NOMO-1 treated with DMSO at 0.1 percent for 48 hours (cell line): Measurements from ENCODE around the gene FCHSD2.

Experiments
- DNase-seq: peaks from one replicate; lab custom pipeline; 2025; ENCODE audit not compliant: unreplicated experiment; lab: John Stamatoyannopoulos, UW

The FCHSD2 gene

DNA sequence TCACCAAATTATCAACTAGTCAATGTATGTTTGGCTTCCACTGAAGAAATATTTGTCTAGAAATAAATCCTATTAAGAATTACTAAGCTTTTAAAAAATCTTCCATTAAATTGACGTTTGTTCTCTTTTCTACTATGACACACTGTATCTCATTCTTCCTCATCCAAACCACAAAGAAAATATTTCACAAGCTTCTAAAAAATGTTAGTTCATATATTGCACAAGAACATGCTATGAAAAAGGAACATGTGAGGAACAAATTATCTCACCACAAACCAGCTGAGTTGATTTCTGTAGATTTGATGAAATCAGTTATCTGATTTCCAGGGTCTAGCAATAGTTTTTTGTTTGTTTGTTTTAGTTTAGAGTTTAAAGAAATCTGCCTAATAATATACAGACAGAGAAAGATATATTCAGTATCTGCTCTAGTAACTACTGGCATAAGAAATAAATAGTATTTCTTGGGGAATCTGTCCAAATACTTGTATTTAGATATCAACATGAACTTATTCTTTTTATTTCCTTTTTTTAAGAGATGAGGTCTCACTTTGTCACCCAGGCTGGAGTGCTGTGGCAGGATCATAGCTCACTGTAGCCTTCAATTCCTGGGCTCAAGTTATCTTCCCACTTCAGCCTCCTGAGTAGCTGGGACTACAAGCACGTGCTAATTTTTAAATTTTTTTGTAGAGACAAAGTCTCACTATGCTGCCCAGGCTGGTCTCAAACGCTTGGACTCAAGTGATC lies 166.2 kb downstream of the FCHSD2 start:
- peak; percentile 98 for DNase-seq

- DNase-seq, result no peak
These were observed 167.5 kb downstream of the FCHSD2 start for GRCh38 chr11:72974487-72975205.

GRCh38 chr11:72972496-72973128 lies 169.5 kb downstream of the FCHSD2 start:
- peak; percentile 23 for DNase-seq

DNA sequence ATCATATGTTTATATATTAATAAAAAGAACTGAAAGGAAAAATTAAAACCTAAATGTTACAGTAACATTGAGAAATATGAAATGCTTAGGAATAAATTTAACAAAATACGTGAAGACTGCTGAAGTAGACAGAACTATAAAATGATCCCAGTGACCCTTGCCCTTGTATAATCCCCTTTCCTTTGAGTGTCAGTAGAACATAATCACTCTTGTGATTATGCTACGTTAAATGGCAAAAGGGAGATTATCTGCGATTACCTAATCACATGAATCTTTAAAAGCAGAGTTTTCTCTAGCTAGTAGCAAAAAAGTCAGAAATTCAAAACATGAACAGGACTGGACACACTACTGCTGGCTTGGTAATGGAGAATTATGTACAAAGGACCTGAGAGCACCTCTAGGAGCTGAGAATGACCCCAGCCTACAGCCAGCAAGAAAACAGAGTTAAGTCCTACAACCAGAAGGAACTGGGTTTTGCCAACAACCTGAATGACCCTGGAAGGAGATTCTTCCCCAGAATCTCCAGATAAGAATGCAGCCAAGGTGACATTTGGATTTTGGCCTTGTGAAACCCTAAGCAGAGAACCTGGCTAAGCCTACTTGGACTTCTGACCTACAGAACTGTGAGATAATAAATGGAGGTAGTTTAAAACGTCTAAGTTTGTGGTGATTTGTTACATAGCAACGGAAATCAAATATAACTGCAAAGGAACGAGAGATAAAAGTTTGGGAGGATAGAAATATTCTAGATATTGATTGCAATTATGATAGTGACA lies 170.7 kb downstream of the FCHSD2 start:
- no peak for DNase-seq

- DNase-seq, result no peak
These were observed 171.5 kb downstream of the FCHSD2 start for GRCh38 chr11:72970557-72971118.

DNA sequence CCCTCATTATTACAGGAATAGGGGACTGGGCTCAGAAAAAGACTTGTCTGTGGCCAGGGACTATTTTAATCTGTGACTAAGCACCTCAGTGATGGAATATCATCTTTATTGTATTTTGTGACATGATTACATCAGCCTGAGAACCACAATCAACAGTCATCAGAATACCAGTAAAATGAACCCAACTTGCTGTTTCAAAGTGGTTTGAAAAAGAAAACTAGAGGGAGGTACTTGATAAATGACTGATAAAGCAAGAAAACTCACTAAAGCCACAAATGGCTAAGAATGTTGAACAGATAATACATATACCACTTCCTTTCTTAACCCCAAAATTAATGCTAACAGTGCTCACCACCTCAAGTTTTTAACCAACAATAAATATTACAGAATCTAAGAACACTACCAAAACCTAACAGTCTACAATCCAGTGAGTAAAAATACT lies 172.2 kb downstream of the FCHSD2 start:
- DNase-seq, result peak; percentile 71

DNA sequence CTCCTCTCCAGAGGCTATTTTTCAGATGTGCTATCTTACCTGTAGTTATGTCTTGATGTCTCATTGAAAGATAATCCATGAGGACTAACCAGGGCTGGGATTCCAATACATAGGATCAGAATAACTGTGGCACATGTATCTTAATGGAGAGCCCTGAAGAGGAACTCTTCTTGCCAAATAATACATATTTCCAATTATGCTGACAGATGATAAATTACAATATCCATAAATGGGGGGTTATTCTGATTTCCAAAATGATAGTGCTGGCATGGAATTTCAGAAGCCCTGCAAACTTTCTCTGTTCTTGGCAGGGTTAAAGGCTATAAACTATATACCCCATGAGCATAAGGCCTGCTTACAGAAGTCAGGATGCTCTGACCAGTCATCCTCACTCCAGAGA lies 173.7 kb downstream of the FCHSD2 start:
- no peak for DNase-seq

- no peak for DNase-seq
These were observed 176.4 kb downstream of the FCHSD2 start for GRCh38 chr11:72965672-72966071.

DNA sequence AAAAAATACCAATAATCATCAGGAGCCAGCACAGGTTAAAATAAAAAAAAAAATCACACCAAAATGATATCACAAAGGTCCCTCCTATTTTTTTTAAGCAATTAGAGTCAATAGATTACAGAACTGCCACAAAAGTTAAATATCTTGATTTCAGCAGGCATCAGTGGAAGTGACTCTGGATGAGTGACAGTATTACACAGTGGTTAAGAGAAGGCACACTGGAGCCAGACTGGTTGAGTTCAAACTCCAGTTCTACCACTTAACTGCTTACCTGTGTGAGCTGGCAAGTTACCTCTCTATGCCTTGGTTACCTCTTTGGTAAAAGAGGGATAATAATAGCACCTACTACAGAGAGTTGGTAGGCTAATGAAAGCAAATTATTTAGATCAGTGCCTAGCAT lies 179.4 kb downstream of the FCHSD2 start:
- no peak for DNase-seq

- DNase-seq, result peak; percentile 84
These were observed 180.0 kb downstream of the FCHSD2 start for GRCh38 chr11:72962084-72962483.

DNA sequence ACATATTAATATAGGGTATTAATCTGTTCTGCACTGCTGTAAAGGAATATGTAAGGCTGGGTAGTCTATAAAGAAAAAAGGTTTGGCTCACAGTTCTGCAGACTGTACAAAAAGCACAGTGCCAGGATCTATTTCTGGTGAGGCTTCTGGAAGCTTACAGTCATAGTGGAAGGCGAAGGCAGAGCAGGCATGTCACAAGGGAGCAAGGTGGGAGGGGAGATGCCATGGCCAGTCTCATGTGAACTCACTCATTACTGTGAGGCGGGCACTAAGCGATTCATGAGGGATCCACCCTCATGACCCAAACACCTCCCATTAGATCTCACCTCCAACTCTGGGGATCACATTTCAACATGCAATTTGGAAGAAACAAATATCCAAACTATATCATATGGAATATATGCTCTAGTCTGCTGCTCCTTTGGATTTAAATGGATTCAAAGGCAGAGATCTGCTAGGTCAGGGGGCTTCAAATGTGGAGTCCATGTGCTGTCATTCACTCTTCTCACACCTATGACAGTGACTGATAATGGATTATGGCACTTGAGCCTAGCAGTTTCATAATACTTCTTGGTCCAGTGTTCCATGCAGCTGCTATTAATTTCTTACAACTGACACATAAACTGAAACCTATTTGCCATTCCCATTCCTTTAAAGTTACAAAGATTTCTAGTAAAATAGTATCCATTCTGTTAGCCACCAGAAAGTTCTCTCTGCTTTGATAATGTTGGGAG lies 182.0 kb downstream of the FCHSD2 start:
- DNase-seq, result no peak

DNA sequence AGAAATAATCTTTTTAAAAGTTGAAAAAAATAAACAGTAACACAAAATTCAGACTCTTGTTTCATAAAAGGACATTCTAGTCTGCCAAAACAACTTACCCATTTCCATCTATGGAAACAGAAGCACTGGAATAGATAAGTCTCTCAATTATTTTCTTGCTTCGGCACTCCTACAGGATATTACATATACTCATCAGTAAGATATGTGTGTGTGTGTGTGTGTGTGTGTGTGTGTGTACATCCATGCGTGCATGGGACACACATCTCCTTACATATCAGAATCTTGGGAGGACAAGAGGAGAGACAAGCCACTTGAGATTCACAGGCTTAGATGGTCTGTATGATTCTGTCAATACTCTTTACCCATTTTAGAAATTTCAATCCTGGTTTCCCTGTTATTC lies 183.3 kb downstream of the FCHSD2 start:
- DNase-seq, result no peak

- DNase-seq, result no peak
These were observed 186.7 kb downstream of the FCHSD2 start for GRCh38 chr11:72955466-72955865.

DNA sequence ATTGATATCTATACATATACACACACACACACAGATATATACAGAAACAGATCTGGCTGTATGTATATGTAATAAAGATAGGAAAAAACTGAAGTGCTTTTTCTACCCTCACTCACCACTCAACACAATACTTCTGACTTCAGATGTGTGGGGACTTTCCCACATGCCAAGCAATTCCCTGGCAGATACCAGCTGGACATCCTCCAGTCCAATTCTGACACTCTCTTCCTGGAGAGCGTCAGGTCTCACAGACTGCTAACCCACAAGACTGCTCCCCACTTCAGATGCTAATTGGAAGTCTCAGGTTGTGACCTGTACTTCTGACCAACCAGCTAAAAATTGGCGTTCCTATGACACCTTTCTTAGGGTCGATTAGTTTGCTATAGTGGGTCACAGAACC lies 187.3 kb downstream of the FCHSD2 start:
- DNase-seq, result no peak

DNA sequence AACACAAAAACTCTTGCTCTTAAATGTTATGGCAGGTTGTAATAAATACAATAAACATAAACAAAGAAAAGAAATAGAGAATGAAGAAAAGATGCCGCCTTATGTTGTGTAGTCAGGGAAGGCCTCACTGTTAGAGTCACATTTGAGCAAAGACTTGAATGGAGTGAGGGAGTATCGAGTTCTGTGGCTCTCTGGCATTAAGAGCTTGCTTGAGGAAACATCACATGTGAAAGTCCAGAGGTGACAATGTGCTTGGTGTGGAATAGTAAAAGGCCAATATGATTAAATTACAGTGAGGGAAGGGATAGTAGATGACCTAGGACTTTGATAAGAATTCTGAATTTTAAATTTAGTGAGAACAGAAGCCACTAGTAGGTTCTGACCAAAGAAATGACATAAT lies 188.5 kb downstream of the FCHSD2 start:
- DNase-seq, result no peak

- DNase-seq, result no peak
These were observed 190.2 kb downstream of the FCHSD2 start for GRCh38 chr11:72951888-72952287.

DNA sequence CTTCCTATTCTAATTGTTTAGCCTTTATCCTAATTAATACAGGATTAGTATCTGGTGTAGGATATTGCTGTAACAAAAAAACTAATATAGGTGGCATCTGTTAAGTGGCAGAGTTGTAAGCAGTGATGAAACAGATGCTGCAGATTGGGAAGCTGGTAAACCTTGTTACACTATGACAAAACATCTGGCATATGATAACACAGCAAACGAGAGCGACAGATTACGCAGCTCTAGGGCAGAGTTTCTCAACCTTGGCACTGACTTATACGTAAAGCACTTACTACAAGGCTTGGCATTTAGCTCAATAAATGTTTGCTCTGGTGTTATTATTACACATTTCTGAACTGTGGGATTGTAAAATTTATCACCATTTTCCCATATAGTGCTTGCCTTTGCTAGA lies 190.9 kb downstream of the FCHSD2 start:
- peak; percentile 13 for DNase-seq

DNA sequence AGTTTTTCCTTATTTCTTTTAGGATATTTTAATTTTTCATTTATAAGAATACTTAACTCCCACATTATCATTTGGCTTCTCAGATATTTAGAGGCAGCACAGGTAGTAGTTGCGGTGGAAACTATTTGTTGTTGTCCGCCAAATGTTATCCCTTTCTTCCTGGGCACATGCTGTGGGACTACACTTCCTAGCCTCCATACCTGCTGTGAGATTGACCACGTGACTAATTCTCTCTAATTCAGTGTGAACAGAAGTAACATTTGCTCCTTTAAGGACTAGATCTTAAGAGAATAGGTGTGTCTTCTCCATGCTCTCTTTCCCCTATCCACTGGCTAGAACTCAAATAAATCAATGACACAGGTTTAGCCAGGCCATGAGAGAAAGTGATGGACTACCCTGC lies 191.4 kb downstream of the FCHSD2 start:
- DNase-seq, result no peak

DNA sequence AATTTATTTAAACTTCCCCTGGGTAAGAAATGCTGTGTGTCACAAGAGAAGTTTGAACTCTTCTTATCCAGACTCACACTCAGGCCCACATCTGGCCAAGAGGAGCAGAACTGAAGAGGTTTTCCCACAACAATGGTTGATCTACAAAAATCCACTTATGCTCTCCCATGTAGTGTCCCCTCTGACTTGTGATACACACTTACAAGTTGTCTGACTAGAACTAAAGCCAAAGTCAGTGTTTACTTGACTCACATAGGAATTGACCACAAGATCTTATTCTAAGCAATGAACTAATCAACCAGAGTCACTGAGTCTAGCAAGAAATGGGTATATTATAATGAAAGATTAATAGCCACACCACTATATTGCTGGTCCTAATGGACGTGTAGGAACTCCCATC lies 194.9 kb downstream of the FCHSD2 start:
- no peak for DNase-seq

DNA sequence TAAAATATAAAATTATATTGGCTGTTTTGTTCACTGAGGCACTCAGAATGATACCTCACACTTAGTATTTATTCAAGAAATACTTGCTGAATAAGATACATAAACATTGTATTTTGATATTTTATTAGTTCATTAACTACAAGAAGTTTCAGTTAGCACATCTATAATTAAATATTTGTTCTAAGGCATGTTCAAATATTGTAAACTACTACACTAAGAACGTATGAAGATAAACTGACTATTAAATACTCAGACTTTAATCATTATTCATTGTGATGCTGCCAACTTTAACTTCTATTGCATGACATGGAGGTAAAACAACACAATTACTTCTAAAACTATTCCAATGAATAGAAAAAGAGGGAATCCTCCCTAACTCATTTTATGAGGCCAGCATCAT lies 198.5 kb downstream of the FCHSD2 start:
- no peak for DNase-seq
